NCI-H748 treated with DMSO at 0.1 percent for 48 hours (cell line): Measurements from ENCODE around the gene C1orf74.

Source experiments
- DNase-seq: peaks from one replicate; lab custom pipeline; 2025; lab: John Stamatoyannopoulos, UW

Gene C1orf74

GRCh38 chr1:209746451-209747165 is 37.8 kb downstream of the C1orf74 start:
- no peak for DNase-seq

GRCh38 chr1:209743145-209743482 is 41.2 kb downstream of the C1orf74 start:
- no peak for DNase-seq

- no peak for DNase-seq
Measured at GRCh38 chr1:209742409-209743144, 41.8 kb downstream of the C1orf74 start.

GRCh38 chr1:209741889-209742288 is 42.5 kb downstream of the C1orf74 start:
- DNase-seq, result no peak

GRCh38 chr1:209741193-209741592 is 43.2 kb downstream of the C1orf74 start:
- DNase-seq, result no peak

- no peak for DNase-seq
Measured at GRCh38 chr1:209738270-209738669, 46.1 kb downstream of the C1orf74 start.

- no peak for DNase-seq
Measured at GRCh38 chr1:209737118-209737505, 47.2 kb downstream of the C1orf74 start.

- DNase-seq, result no peak
Measured at GRCh38 chr1:209736490-209737117, 47.8 kb downstream of the C1orf74 start.

- DNase-seq, result no peak
Measured at GRCh38 chr1:209733409-209734192, 50.8 kb downstream of the C1orf74 start.

GRCh38 chr1:209732725-209733124 is 51.6 kb downstream of the C1orf74 start:
- no peak for DNase-seq

GRCh38 chr1:209729436-209729835 is 54.9 kb downstream of the C1orf74 start:
- DNase-seq, result no peak
